H1 (cell line): ENCODE measurements around the gene PLEKHG5. TPM values are rescaled to one million over a fixed set of nuclear protein-coding genes. Genes with fewer than 3 reads are reported as not detected.
"Not testable (repeated sequence)": the region's sequence is repeated elsewhere in the genome, so short reads cannot be mapped to it uniquely, and the experiment has no call there.

Experiments used
- CTCF ChIA-PET: fragments of 300-600 bp; sonication (Branson Sonifier 250); formaldehyde crosslinking; loops from one replicate; lab custom pipeline; 2021; ENCODE audit not compliant: partially characterized antibody; lab: Charles Lee
- POLR2A ChIA-PET: fragments of 300-600 bp; sonication (Branson Sonifier 250); formaldehyde crosslinking; loops from one replicate; lab custom pipeline; 2021; ENCODE audit warnings: inconsistent platforms; ENCODE audit not compliant: partially characterized antibody; lab: Charles Lee
- DNase-seq, 2 experiments: peaks; one replicate each; pipeline versions ENCODE4 v3.0.0 to v3.0.0-alpha.2; 2010 to 2022; ENCODE audit warnings: low spot score in 2 of 2, low read depth in 1 of 2, mixed read lengths in 1 of 2
- FAIRE-seq: peaks from 2 replicates; lab custom pipeline; 2011; peaks lifted over from hg19 to GRCh38; lab: Jason Lieb, UNC
- H2AFZ ChIP-seq: 2 replicates; pipeline ENCODE4 v1.8.1; 2012; ENCODE audit warnings: low read length, inconsistent platforms
- H2AK5ac ChIP-seq: 2 replicates; pipeline ENCODE4 v1.6.1; 2013; ENCODE audit warnings: low read depth, low read length
- H2BK120ac ChIP-seq: replicated peaks from 2 replicates; pipeline ENCODE3; 2013; ENCODE audit warnings: low read depth, low read length, inconsistent platforms
- H2BK12ac ChIP-seq: 2 replicates; pipeline ENCODE4 v1.6.1; 2013; ENCODE audit warnings: low read depth, low read length
- H2BK15ac ChIP-seq: 2 replicates; pipeline ENCODE4 v1.6.1; 2013; ENCODE audit warnings: low read length
- H2BK20ac ChIP-seq: 2 replicates; pipeline ENCODE4 v1.6.1; 2013; ENCODE audit warnings: low read length
- H2BK5ac ChIP-seq: 2 replicates; pipeline ENCODE4 v1.6.1; 2013; ENCODE audit warnings: low read depth, low read length
- H3K14ac ChIP-seq: 2 replicates; pipeline ENCODE4 v1.6.1; 2013; ENCODE audit warnings: inconsistent platforms; ENCODE audit not compliant: insufficient read length
- H3K18ac ChIP-seq: 2 replicates; pipeline ENCODE4 v1.6.1; 2013; ENCODE audit warnings: low read length; ENCODE audit errors: extremely low read depth
- H3K23ac ChIP-seq: 2 replicates; pipeline ENCODE4 v1.6.1; 2013; ENCODE audit warnings: inconsistent platforms; ENCODE audit not compliant: insufficient read length
- H3K23me2 ChIP-seq: 2 replicates; pipeline ENCODE4 v1.6.1; 2013; ENCODE audit warnings: low read depth, low read length
- H3K27ac ChIP-seq: 2 replicates; pipeline ENCODE4 v1.6.1; 2011; ENCODE audit warnings: low read depth, low read length, inconsistent platforms
- H3K27me3 ChIP-seq, 4 experiments: replicated peaks in 1 of 4; 1 replicate in 1 of 4; 2 replicates in 3 of 4; pipeline versions ENCODE4 v1.6.1 to v1.8.1; 2011 to 2013; ENCODE audit warnings: low read length in 3 of 4, mild to moderate bottlenecking in 3 of 4, inconsistent platforms in 2 of 4, mixed read lengths in 2 of 4, moderate library complexity in 1 of 4; ENCODE audit not compliant: control insufficient read depth in 3 of 4, insufficient read depth in 3 of 4; ENCODE audit errors: extremely low read depth in 1 of 4
- H3K36me3 ChIP-seq, 4 experiments: 2 replicates each; pipeline versions ENCODE4 v1.6.1 to v1.8.1; 2011 to 2013; ENCODE audit warnings: mild to moderate bottlenecking in 4 of 4, low read length in 3 of 4, moderate library complexity in 2 of 4, control low read depth in 1 of 4, inconsistent platforms in 1 of 4; ENCODE audit not compliant: insufficient read depth in 4 of 4, control insufficient read depth in 2 of 4
- H3K4ac ChIP-seq: replicated peaks from 2 replicates; pipeline ENCODE3; 2013; ENCODE audit warnings: low read length, low read depth, mixed read lengths, inconsistent platforms; ENCODE audit not compliant: insufficient read length
- H3K4me1 ChIP-seq, 4 experiments: replicated peaks in 1 of 4; 1 replicate in 1 of 4; 2 replicates in 3 of 4; pipeline versions ENCODE4 v1.6.1 to v1.8.1; 2011 to 2013; ENCODE audit warnings: low read length in 3 of 4, inconsistent platforms in 2 of 4, mixed read lengths in 1 of 4; ENCODE audit not compliant: insufficient read depth in 4 of 4, control insufficient read depth in 3 of 4
- H3K4me2 ChIP-seq, 2 experiments: 2 replicates each; pipeline versions ENCODE4 v1.6.1 to v1.8.1; 2011 to 2013; ENCODE audit warnings: low read depth in 2 of 2, low read length in 2 of 2, control low read depth in 1 of 2, inconsistent platforms in 1 of 2, mild to moderate bottlenecking in 1 of 2; ENCODE audit not compliant: insufficient read depth in 1 of 2
- H3K4me3 ChIP-seq, 4 experiments: fragments of 200-600, 300-600 bp in 1 of 4; sonication (generic), shearing (Covaris generic), sonication (Bioruptor Twin) in 1 of 4; 2 replicates each; pipeline versions ENCODE4 v1.5.1 to v1.8.1; 2011 to 2016; ENCODE audit warnings: low read length in 4 of 4, low read depth in 3 of 4, control low read depth in 2 of 4, inconsistent platforms in 2 of 4, mild to moderate bottlenecking in 2 of 4, mixed read lengths in 1 of 4, moderate library complexity in 1 of 4; ENCODE audit not compliant: insufficient read depth in 2 of 4; ENCODE audit errors: extremely low read depth in 1 of 4
- H3K56ac ChIP-seq: replicated peaks from 2 replicates; pipeline ENCODE3; 2013; ENCODE audit warnings: low read depth, mild to moderate bottlenecking, mixed read lengths, low read length, inconsistent platforms; ENCODE audit not compliant: insufficient read length
- H3K79me1 ChIP-seq: 2 replicates; pipeline ENCODE4 v1.6.1; 2013; ENCODE audit warnings: low read depth, low read length, control low read depth
- H3K79me2 ChIP-seq, 2 experiments: 2 replicates each; pipeline versions ENCODE4 v1.6.1 to v1.8.1; 2012 to 2013; ENCODE audit warnings: low read length in 2 of 2, mild to moderate bottlenecking in 2 of 2, inconsistent platforms in 1 of 2; ENCODE audit not compliant: insufficient read depth in 2 of 2, control insufficient read depth in 1 of 2
- H3K9ac ChIP-seq, 4 experiments: replicated peaks in 1 of 4; 1 replicate in 1 of 4; 2 replicates in 3 of 4; pipeline versions ENCODE4 v1.6.1 to v1.8.1; 2011 to 2013; ENCODE audit warnings: low read depth in 3 of 4, low read length in 3 of 4, control low read depth in 2 of 4, mild to moderate bottlenecking in 2 of 4, moderate library complexity in 2 of 4, inconsistent platforms in 1 of 4; ENCODE audit errors: extremely low read depth in 1 of 4
- H3K9me3 ChIP-seq, 2 experiments: 2 replicates each; pipeline versions ENCODE4 v1.6.1 to v1.8.1; 2012 to 2013; ENCODE audit warnings: mild to moderate bottlenecking in 2 of 2, moderate library complexity in 2 of 2, control low read depth in 1 of 2, inconsistent platforms in 1 of 2, low read depth in 1 of 2, low read length in 1 of 2, mixed read lengths in 1 of 2; ENCODE audit not compliant: insufficient read depth in 2 of 2
- H4K20me1 ChIP-seq, 2 experiments: replicated peaks in 1 of 2; 2 replicates each; pipeline versions ENCODE3 to v1.8.1; 2011 to 2013; ENCODE audit warnings: inconsistent platforms in 2 of 2, low read length in 2 of 2, mild to moderate bottlenecking in 1 of 2; ENCODE audit not compliant: insufficient read depth in 2 of 2, control insufficient read depth in 1 of 2
- H4K5ac ChIP-seq: 2 replicates; pipeline ENCODE4 v1.6.1; 2013; ENCODE audit warnings: low read length, low read depth, mixed read lengths, inconsistent platforms; ENCODE audit not compliant: insufficient read length
- H4K8ac ChIP-seq: 2 replicates; pipeline ENCODE4 v1.8.0; 2013; ENCODE audit warnings: mild to moderate bottlenecking, moderate library complexity, low read length, inconsistent platforms; ENCODE audit not compliant: insufficient read depth; ENCODE audit errors: extremely low read depth
- H4K91ac ChIP-seq: replicated peaks from 2 replicates; pipeline ENCODE3; 2013; ENCODE audit warnings: low read length, mixed read lengths, inconsistent platforms; ENCODE audit not compliant: insufficient read length
- RAD21 ChIP-seq, 2 experiments: IDR thresholded peaks in 1 of 2; conservative IDR thresholded peaks in 1 of 2; 2 replicates each; pipeline ENCODE4 v1.6.1; 2011; ENCODE audit warnings: low read depth in 2 of 2, low read length in 2 of 2, improper control_type of control experiment in 1 of 2, inconsistent platforms in 1 of 2, mild to moderate bottlenecking in 1 of 2, moderate library complexity in 1 of 2
- WGBS, 2 experiments: shearing (Covaris generic) in 1 of 2; methylation state at CpG; one replicate each; pipeline versions ENCODE4 v1.1.6 to v1.1.7; 2013 to 2015; ENCODE audit warnings: low lambda C conversion rate in 2 of 2, mixed read lengths in 2 of 2, inconsistent platforms in 1 of 2, low coverage in 1 of 2, missing lambda C conversion rate in 1 of 2; ENCODE audit not compliant: insufficient replicate concordance in 2 of 2, insufficient coverage in 1 of 2, insufficient read length in 1 of 2; ENCODE audit errors: extremely low coverage in 1 of 2, missing lambda C conversion rate in 1 of 2; 5-methylcytosine and 5-hydroxymethylcytosine counted together
- polyA plus RNA-seq, 7 experiments: library from polyadenylated mRNA; depleted of rRNA in 3 of 7; stranded (reverse) in 5 of 7; unstranded in 2 of 7; fragments of >200 nt in 5 of 7; fragments of 200-250 nt in 2 of 7; gene quantifications; 1 replicate in 5 of 7; 2 replicates in 1 of 7; 4 replicates in 1 of 7; pipeline versions ENCODE4 v1.2.1 to v1.2.3, GENCODE V29; 2011 to 2013; ENCODE audit warnings: missing spikeins in 2 of 7, mixed read lengths in 2 of 7
- total RNA-seq: library from RNA; stranded (reverse); fragmentation: NEBNext Ultra II Directional; extraction: Animal tissue kit (Norgen Biotek cat#: 25700); gene quantifications from 2 replicates; pipeline ENCODE4 v1.2.1, GENCODE V29; 2021
- TF ChIP-seq, protein P1 (sequence below), 3 experiments: IDR thresholded peaks; 1 replicate in 2 of 3; 2 replicates in 1 of 3; pipeline versions ENCODE4 v1.5.1 to v1.6.1; 2011; ENCODE audit warnings: low read length in 3 of 3, mild to moderate bottlenecking in 3 of 3, inconsistent platforms in 2 of 3, low read depth in 1 of 3, moderate library complexity in 1 of 3; ENCODE audit not compliant: insufficient read depth in 1 of 3; ENCODE audit errors: control extremely low read depth in 1 of 3

PLEKHG5 gene
- total and polyA plus RNA-seq, 2 of the 8 experiments (the other 6 are each of a cell fraction or from before 2014, with no cell fraction given) = 10.4 to 13.8 TPM

GRCh38 chr1:6437012-6437700 lies 54.3 kb downstream of the PLEKHG5 start:
- FAIRE-seq, H4K5ac ChIP-seq, H4K91ac ChIP-seq, H3K4ac ChIP-seq, H3K56ac ChIP-seq, H4K20me1 ChIP-seq, H3K79me2 ChIP-seq, H2BK12ac ChIP-seq, H3K23ac ChIP-seq, H2AFZ ChIP-seq, H3K23me2 ChIP-seq, H3K9ac ChIP-seq, H3K27ac ChIP-seq, H2BK20ac ChIP-seq, H2BK15ac ChIP-seq, H2AK5ac ChIP-seq, H2BK5ac ChIP-seq, H3K9me3 ChIP-seq, H3K14ac ChIP-seq, H4K8ac ChIP-seq, H3K4me3 ChIP-seq, H3K4me2 ChIP-seq, H2BK120ac ChIP-seq, DNase-seq, H3K79me1 ChIP-seq, H3K18ac ChIP-seq, H3K36me3 ChIP-seq: not testable (repeated sequence)
- POLR2A ChIA-PET = interaction anchor here (0.6 to 4.4 kb wide), 7 partner anchors 11 to 197 kb away, joined by 3 to 15 read pairs (median 3); no protein-coding TSS in a partner anchor
- 85% methylated on average over 21 of the region's 22 CpGs; no CpG with 5 or more reads in 1 of the 2 experiments for WGBS, 2 experiments
- Histone ChIP-seq H3K4me1 (peaks cover 3 to 11% (median 4%) of the 10 kb centered on the region in 4 experiments), H3K27me3 (peaks cover 0 to 20% (median 12%) of the 10 kb centered on the region in 4 experiments; a peak in 5 of 7 replicates)
- 0 out of 4 replicates have a peak, but pooled peaks of 1 of the 2 experiments have one; percentile 7 for TF ChIP-seq RAD21 (IDR thresholded peaks at IDR 0.05 in 1 of 2, conservative IDR thresholded peaks at IDR 0.05 in 1 of 2; ENCODE audit: low read depth in 2 of 2, low read length in 2 of 2)
- TF ChIP-seq, protein P1, sequence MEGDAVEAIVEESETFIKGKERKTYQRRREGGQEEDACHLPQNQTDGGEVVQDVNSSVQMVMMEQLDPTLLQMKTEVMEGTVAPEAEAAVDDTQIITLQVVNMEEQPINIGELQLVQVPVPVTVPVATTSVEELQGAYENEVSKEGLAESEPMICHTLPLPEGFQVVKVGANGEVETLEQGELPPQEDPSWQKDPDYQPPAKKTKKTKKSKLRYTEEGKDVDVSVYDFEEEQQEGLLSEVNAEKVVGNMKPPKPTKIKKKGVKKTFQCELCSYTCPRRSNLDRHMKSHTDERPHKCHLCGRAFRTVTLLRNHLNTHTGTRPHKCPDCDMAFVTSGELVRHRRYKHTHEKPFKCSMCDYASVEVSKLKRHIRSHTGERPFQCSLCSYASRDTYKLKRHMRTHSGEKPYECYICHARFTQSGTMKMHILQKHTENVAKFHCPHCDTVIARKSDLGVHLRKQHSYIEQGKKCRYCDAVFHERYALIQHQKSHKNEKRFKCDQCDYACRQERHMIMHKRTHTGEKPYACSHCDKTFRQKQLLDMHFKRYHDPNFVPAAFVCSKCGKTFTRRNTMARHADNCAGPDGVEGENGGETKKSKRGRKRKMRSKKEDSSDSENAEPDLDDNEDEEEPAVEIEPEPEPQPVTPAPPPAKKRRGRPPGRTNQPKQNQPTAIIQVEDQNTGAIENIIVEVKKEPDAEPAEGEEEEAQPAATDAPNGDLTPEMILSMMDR (IDR thresholded peaks at IDR 0.05; ENCODE audit: control extremely low read depth in 1 of 3, insufficient read depth in 1 of 3, low read depth in 1 of 3, low read length in 3 of 3) = peak in 2 of 3 experiments; percentile 20 to 23; a peak in 2 of 4 replicates
- CTCF ChIA-PET = interaction anchor here (0.6 to 18.8 kb wide), 49 partner anchors 7 to 1578 kb away, joined by 3 to 321 read pairs (median 6); partner anchors contain the start of genes ESPN, HES2, PLEKHG5 and TNFRSF25
